Glutamatergic neuron (in vitro differentiated cells): ENCODE data around the gene MAGI1. TPM values are rescaled to one million over a fixed set of nuclear protein-coding genes. Genes with fewer than 3 reads are reported as not detected.

Source experiments
- DNase-seq: peaks from one replicate; pipeline ENCODE4 v3.0.0; 2022
- H3K27ac Mint-ChIP-seq: one replicate; pipeline ENCODE4 v1.8.0; 2020; ENCODE audit warnings: mild to moderate bottlenecking, mixed read lengths, inconsistent platforms; ENCODE audit not compliant: unreplicated experiment
- H3K27me3 Mint-ChIP-seq: one replicate; pipeline ENCODE4 v1.8.0; 2020; ENCODE audit warnings: mild to moderate bottlenecking, moderate library complexity, mixed read lengths, inconsistent platforms; ENCODE audit not compliant: unreplicated experiment
- H3K36me3 Mint-ChIP-seq: one replicate; pipeline ENCODE4 v1.8.0; 2020; ENCODE audit warnings: mild to moderate bottlenecking, mixed read lengths, inconsistent platforms; ENCODE audit not compliant: unreplicated experiment
- H3K4me1 Mint-ChIP-seq: one replicate; pipeline ENCODE4 v1.8.0; 2020; ENCODE audit warnings: mild to moderate bottlenecking, low read depth, mixed read lengths, inconsistent platforms; ENCODE audit not compliant: unreplicated experiment
- H3K4me3 Mint-ChIP-seq: one replicate; pipeline ENCODE4 v1.8.0; 2020; ENCODE audit warnings: mild to moderate bottlenecking, mixed read lengths, inconsistent platforms; ENCODE audit not compliant: unreplicated experiment
- H3K9me3 Mint-ChIP-seq: one replicate; pipeline ENCODE4 v1.8.0; 2020; ENCODE audit warnings: mild to moderate bottlenecking, moderate library complexity, mixed read lengths, inconsistent platforms; ENCODE audit not compliant: unreplicated experiment
- CTCF ChIP-seq: fragments of 200-600 bp; sonication (generic); IDR thresholded peaks from one replicate; pipeline ENCODE4 v1.5.0; 2021; ENCODE audit not compliant: partially characterized antibody, unreplicated experiment
- total RNA-seq: library from RNA; stranded (reverse); fragmentation: NEBNext Ultra II Directional; extraction: Animal tissue kit (Norgen Biotek cat#: 25700); gene quantifications from one replicate; pipeline ENCODE4 v1.2.1, GENCODE V29; 2021; ENCODE audit not compliant: unreplicated experiment

MAGI1 gene
- total RNA-seq, 1 donor from 2014 or later = 46.5 TPM

- Mint-ChIP-seq H3K27ac (no peak overlapping the region), H3K9me3 (no peaks in the 10 kb centered on the region), H3K4me3 (no peak overlapping the region), H3K27me3 (no peaks in the 10 kb centered on the region), H3K36me3 (no peaks in the 10 kb centered on the region), H3K4me1 (peaks cover 5% of the 10 kb centered on the region)
- no peak for DNase-seq
- no peak for TF ChIP-seq CTCF
Measured at GRCh38 chr3:65848024-65848423, 190.7 kb downstream of the MAGI1 start.

GRCh38 chr3:65846936-65847335, 191.8 kb downstream of the MAGI1 start:
- Mint-ChIP-seq H3K4me1 (peaks cover 5% of the 10 kb centered on the region), H3K4me3 (no peak overlapping the region), H3K27me3 (no peaks in the 10 kb centered on the region), H3K27ac (no peak overlapping the region), H3K9me3 (no peaks in the 10 kb centered on the region), H3K36me3 (no peaks in the 10 kb centered on the region)
- no peak for DNase-seq
- no peak for TF ChIP-seq CTCF

GRCh38 chr3:65844370-65844769, 194.3 kb downstream of the MAGI1 start:
- Mint-ChIP-seq H3K4me1 (peaks cover 5% of the 10 kb centered on the region), H3K27me3 (no peaks in the 10 kb centered on the region), H3K27ac (no peak overlapping the region), H3K36me3 (no peaks in the 10 kb centered on the region), H3K9me3 (no peaks in the 10 kb centered on the region), H3K4me3 (no peak overlapping the region)
- DNase-seq = no peak
- TF ChIP-seq CTCF = no peak

GRCh38 chr3:65843732-65844131, 195.0 kb downstream of the MAGI1 start:
- Mint-ChIP-seq H3K9me3 (no peaks in the 10 kb centered on the region), H3K27me3 (no peaks in the 10 kb centered on the region), H3K27ac (no peak overlapping the region), H3K4me3 (no peak overlapping the region), H3K36me3 (no peaks in the 10 kb centered on the region), H3K4me1 (peaks cover 5% of the 10 kb centered on the region)
- TF ChIP-seq CTCF = no peak
- no peak for DNase-seq

GRCh38 chr3:65837604-65838003, 201.1 kb downstream of the MAGI1 start:
- no peaks in the 10 kb centered on the region for H3K36me3 Mint-ChIP-seq
- H3K27me3 Mint-ChIP-seq = no peaks in the 10 kb centered on the region
- H3K4me3 Mint-ChIP-seq = no peak overlapping the region
- no peak for TF ChIP-seq CTCF
- DNase-seq = no peak
- no peaks in the 10 kb centered on the region for H3K4me1 Mint-ChIP-seq
- H3K27ac Mint-ChIP-seq = no peak overlapping the region
- H3K9me3 Mint-ChIP-seq = no peaks in the 10 kb centered on the region
